Transverse colon (tissue), 4 donors: ENCODE results near the gene PUM1. TPM values are rescaled to one million over a fixed set of nuclear protein-coding genes. Genes with fewer than 3 reads are reported as not detected.

Experiments
- DNase-seq: peaks from one replicate; pipeline ENCODE4 v3.0.0-alpha.2; 2019
- H3K27ac ChIP-seq, 4 donors: fragments of 200-600 bp; sonication (generic); 2 replicates each; pipeline ENCODE4 v1.5.1; 2016 to 2018; ENCODE audit warnings: inconsistent platforms in 4 of 4
- H3K27me3 ChIP-seq: fragments of 200-600 bp; sonication (generic); 2 replicates; pipeline ENCODE4 v1.5.1; 2017; ENCODE audit warnings: inconsistent platforms
- H3K36me3 ChIP-seq, 4 donors: fragments of 200-600 bp; sonication (generic); 2 replicates each; pipeline ENCODE4 v1.5.1; 2017 to 2019; ENCODE audit warnings: inconsistent platforms in 4 of 4
- H3K4me1 ChIP-seq, 4 donors: fragments of 200-600 bp; sonication (generic); 2 replicates each; pipeline ENCODE4 v1.5.1; 2017 to 2020; ENCODE audit warnings: inconsistent platforms in 4 of 4
- H3K4me3 ChIP-seq, 4 donors: fragments of 200-600 bp; sonication (generic); 1 replicate in 1 of 4; 2 replicates in 3 of 4; pipeline versions ENCODE4 v1.5.1 to v1.6.1; 2017 to 2019; ENCODE audit warnings: inconsistent platforms in 4 of 4
- H3K9me3 ChIP-seq, 2 donors: fragments of 200-600 bp; sonication (generic); 2 replicates each; pipeline ENCODE4 v1.5.1; 2017 to 2019; ENCODE audit warnings: inconsistent platforms in 2 of 2
- CTCF ChIP-seq, 5 experiments: fragments of 200-600 bp in 3 of 5; fragments of 450-650 bp in 2 of 5; sonication (generic) in 3 of 5; IDR thresholded peaks; 1 replicate in 2 of 5; 2 replicates in 3 of 5; pipeline ENCODE4 v1.5.1; 2016 to 2017; ENCODE audit warnings: antibody characterized with exemption in 5 of 5, inconsistent platforms in 3 of 5, mild to moderate bottlenecking in 2 of 5, moderate library complexity in 1 of 5
- EP300 ChIP-seq: sonication (generic); formaldehyde crosslinking; IDR thresholded peaks from one replicate; pipeline ENCODE4 v1.6.1; 2017; ENCODE audit warnings: antibody characterized with exemption, low read depth
- POLR2A ChIP-seq: fragments of 450-650 bp; IDR thresholded peaks from one replicate; pipeline ENCODE4 v1.6.1; 2016; ENCODE audit warnings: antibody characterized with exemption, mild to moderate bottlenecking, moderate library complexity
- POLR2AphosphoS5 ChIP-seq, 3 donors: sonication (generic); formaldehyde crosslinking; IDR thresholded peaks; one replicate each; pipeline ENCODE4 v1.6.1; 2016; ENCODE audit warnings: antibody characterized with exemption in 3 of 3
- WGBS, 2 donors: methylation state at CpG; one replicate each; pipeline ENCODE4 v1.1.5; 2018; ENCODE audit warnings: low coverage in 1 of 2; 5-methylcytosine and 5-hydroxymethylcytosine counted together
- in situ Hi-C, 4 donors: fragments of 200-750 bp; cut with MboI; loops; one replicate each; pipeline versions ENCODE4 v1.15.0 to v1.15.1; 2017; ENCODE audit warnings: low sequenced_read_pairs in 3 of 4, low pct_ligation_motif_present in 1 of 4, low pct_unique_long_range_greater_than_20kb in 1 of 4
- intact Hi-C: fragments of 100-400 bp; cut with DNase I; formaldehyde crosslinking; loops from one replicate; pipeline ENCODE4 v1.15.1; 2023; ENCODE audit warnings: low total_unique reads
- total RNA-seq, 4 donors: library from RNA; depleted of rRNA; stranded (reverse); fragments of >200 nt; gene quantifications; one replicate each; pipeline ENCODE4 v1.1.0, GENCODE V29; 2016

PUM1 gene
- total RNA-seq, 4 donors from 2014 or later, result 73.6 to 201 (median 78.5) TPM

GRCh38 chr1:31036749-31037500, 28.6 kb downstream of the PUM1 start:
- TF ChIP-seq POLR2A (no peak), POLR2AphosphoS5 (IDR thresholded peaks at IDR 0.05) (no peak), EP300 (no peak), CTCF (IDR thresholded peaks at IDR 0.05) (no peak)
- Histone ChIP-seq H3K4me1 (peaks cover 3 to 48% (median 20%) of the 10 kb centered on the region in 4 donors), H3K36me3 (peaks cover 0 to 2% (median 0%) of the 10 kb centered on the region in 4 donors), H3K27me3 (no peaks in the 10 kb centered on the region), H3K9me3 (no peaks in the 10 kb centered on the region), H3K4me3 (no peak overlapping the region), H3K27ac (no peak overlapping the region)
- WGBS, 2 donors, result 80 to 87% methylated on average over 4 to 8 of the region's 8 CpGs
- no peak for DNase-seq
- in situ Hi-C loops, result no loop called here
- intact Hi-C loops, result no loop called here

DNA sequence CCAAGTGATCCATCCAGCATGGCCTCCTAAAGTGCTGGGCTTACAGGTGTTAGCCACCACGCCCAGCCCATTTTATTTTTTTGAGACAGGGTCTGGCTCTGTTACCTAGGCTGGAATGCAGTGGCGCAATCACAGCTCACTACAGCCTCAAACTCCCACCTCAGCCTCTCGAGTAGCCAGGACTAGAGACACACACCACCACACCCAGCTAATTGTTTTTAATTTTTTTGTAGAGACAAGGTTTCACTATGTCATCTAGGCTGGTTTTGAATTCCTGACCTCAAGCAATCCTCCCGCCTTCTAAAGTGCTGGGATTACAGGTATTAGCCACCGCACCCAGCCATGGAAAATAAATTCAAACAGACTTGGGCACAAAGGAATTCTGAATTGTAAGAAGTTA, 31.9 kb downstream of the PUM1 start:
- no peaks in the 10 kb centered on the region for H3K9me3 ChIP-seq
- H3K4me3 ChIP-seq, result no peak overlapping the region
- H3K27me3 ChIP-seq, result no peaks in the 10 kb centered on the region
- H3K27ac ChIP-seq, result no peak overlapping the region
- 90 to 96% methylated on average over 3 to 5 of the region's 5 CpGs for WGBS, 2 donors
- intact Hi-C loops (no loop called here), in situ Hi-C loops (no loop called here)
- H3K4me1 ChIP-seq, result peaks cover 3 to 53% (median 19%) of the 10 kb centered on the region in 4 donors
- DNase-seq, result no peak
- TF ChIP-seq POLR2AphosphoS5 (IDR thresholded peaks at IDR 0.05), result no peak
- TF ChIP-seq CTCF (IDR thresholded peaks at IDR 0.05), result no peak
- TF ChIP-seq EP300, result no peak
- TF ChIP-seq POLR2A, result no peak
- H3K36me3 ChIP-seq, result no peaks in the 10 kb centered on the region

DNA sequence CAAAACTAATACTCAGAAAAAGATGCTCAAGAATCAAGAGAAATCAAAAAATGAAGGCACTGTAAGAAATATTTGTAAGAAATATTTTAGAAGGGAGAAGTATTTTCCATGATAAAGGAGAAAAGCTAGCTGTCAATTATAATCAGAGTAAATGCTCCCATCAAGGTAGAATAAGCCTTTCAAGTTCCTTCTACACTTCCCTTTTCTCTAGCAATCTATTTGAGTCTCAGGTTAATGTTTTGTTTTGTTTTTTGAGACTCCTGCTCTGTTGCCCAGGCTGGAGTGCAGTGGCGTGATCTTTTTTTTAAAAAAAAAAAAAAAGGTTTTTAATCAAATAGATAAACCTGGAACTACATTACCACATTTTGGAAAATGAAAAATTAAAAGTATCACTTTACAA, 33.3 kb downstream of the PUM1 start:
- Histone ChIP-seq H3K4me1 (peaks cover 11 to 66% (median 28%) of the 10 kb centered on the region in 4 donors), H3K27me3 (no peaks in the 10 kb centered on the region), H3K27ac (no peak overlapping the region), H3K4me3 (no peak overlapping the region), H3K36me3 (peaks cover 0 to 3% (median 0%) of the 10 kb centered on the region in 4 donors), H3K9me3 (no peaks in the 10 kb centered on the region)
- intact Hi-C loops, result no loop called here
- no peak for TF ChIP-seq EP300
- TF ChIP-seq POLR2AphosphoS5 (IDR thresholded peaks at IDR 0.05), result no peak
- TF ChIP-seq POLR2A, result no peak
- TF ChIP-seq CTCF (IDR thresholded peaks at IDR 0.05), result no peak
- in situ Hi-C loops, result no loop called here
- WGBS, 2 donors, result 90 to 100% methylated on average over 1 of the region's 1 CpG
- no peak for DNase-seq

GRCh38 chr1:31031330-31032143, 34.0 kb downstream of the PUM1 start:
- 78 to 85% methylated on average over 4 to 5 of the region's 5 CpGs for WGBS, 2 donors

More at GRCh38 chr1:31031330-31032143, 34.0 kb downstream of the PUM1 start:
- DNase-seq, result no peak
- in situ Hi-C loops, result no loop called here
- H3K27ac ChIP-seq, result no peak overlapping the region
- intact Hi-C loops, result no loop called here
- peaks cover 11 to 73% (median 31%) of the 10 kb centered on the region in 4 donors for H3K4me1 ChIP-seq
- peaks cover 0 to 3% (median 0%) of the 10 kb centered on the region in 4 donors for H3K36me3 ChIP-seq
- H3K4me3 ChIP-seq, result no peak overlapping the region
- TF ChIP-seq EP300 (no peak), CTCF (IDR thresholded peaks at IDR 0.05) (no peak), POLR2A (no peak), POLR2AphosphoS5 (IDR thresholded peaks at IDR 0.05) (no peak)
- H3K9me3 ChIP-seq, result no peaks in the 10 kb centered on the region
- H3K27me3 ChIP-seq, result no peaks in the 10 kb centered on the region
